Measurements from ENCODE around the gene CCDC68.

The CCDC68 gene

DNA sequence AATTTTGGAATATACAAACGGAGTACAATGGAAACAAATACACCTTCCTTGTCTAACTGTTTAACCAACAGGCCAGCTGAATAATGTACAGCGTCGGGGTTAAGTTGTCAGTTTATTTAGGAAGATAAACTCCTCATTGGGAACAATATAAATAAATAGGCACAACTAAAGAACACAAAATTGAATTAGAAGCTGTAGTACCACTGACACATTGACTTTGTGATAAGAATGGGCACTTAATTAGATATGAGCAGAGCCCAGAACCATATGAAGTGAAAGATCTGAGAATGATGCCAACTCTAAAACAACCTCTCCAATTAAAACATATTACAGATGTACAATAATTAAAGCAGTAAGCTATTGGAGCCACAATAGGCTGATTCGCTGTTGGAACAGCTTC is 44.4 kb downstream of the CCDC68 start:
- DNase-seq = no peak

DNA sequence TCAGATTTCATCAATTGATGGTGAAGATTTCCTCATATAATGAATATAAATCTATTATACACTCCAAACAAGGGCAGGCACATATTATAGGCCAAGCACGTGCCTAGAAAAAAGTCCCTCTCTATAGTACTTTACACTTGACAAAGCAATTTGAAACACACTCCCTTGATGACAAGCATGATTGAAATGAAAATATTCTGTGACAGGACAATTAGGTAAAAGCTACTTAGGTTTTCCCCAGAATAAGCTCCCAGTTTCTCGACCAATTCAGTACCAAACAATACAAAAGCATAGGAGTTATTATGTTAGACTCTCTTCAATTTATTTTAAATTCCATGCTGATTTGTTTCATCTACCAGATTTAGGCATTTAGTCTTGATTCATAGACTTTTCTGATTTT is 47.7 kb downstream of the CCDC68 start:
- DNase-seq = no peak

DNA sequence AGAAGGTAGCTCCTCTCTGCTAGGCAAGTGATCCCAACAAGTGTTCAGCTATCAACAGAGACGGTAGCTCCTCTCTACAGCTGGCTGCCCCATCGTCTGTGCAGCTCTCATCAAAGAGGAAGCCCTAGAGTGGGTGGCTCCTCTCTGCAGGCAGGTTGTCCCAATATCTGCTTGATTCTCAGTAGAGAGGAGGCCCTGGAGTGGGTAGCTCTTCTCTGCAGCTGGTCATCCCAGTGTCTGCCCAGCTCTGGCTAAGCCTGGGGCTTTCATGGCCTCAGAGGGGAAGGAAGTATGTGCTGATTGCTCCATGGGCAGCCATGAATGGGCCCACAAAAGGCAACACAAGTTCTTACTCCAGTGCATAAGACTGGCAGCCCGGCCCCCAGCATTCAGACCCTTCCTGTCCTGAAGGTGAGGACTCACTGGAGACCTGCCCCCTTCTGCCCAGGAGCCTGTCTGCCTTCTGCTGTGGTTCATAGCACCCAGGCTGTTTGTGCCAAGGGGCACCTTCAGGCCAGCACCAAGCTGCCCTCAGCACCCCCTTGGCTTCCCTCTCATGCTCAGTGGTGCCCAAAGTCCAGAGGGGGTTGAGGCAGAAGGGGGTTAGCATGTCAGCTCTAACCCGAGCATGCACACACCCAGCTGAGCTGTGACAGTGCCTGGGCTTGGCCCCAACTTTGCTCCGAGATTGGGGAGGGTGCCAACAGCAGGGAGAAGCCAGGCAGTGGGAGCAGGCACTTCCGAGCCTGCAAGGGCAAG is 48.9 kb downstream of the CCDC68 start:
- no peak for DNase-seq

- DNase-seq = no peak
Measured at GRCh38 chr18:54909538-54909937, 49.7 kb downstream of the CCDC68 start.

DNA sequence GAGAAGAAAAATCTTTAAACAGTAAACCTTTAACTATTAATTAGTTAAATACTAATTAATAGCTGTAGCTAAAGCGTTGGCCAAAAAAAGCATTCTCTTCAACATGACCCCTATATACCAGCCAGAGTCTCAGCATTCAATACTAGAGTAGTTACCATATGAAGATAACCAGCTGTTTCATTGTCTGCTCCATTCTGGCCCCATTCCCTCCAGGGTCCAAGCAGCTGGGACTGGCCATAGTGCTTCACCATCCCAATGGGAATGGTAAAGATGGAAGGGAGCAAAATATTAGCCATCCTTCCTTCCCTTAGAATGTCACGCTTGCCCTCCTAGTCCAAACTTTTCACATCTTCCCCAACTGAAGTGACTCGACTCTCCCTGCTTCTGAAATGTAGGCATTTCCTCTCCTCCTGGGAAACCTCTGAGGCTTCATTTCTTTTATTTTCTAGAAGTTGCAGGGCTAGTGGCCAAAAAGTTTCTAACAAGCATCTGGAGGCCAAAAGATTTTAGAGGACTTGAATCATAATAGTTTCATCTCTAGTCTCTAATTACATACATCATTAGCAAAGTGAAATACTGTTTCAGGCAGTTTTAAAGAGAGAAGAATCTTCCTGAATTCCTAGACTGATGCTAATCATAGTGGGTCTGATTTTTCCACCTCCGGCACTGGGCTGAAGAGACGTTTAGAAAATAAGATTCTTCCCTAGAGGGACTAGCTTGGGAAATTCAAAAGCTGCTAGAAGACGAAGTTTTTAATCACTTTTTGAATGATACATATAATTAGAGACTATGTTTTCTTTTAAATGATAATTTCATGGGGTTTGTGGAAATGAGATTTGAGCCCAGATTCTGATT is 52.7 kb downstream of the CCDC68 start:
- no peak for DNase-seq

- DNase-seq = no peak
Measured at GRCh38 chr18:54905629-54906028, 53.6 kb downstream of the CCDC68 start.

GRCh38 chr18:54904581-54904980 is 54.7 kb downstream of the CCDC68 start:
- no peak for DNase-seq

DNA sequence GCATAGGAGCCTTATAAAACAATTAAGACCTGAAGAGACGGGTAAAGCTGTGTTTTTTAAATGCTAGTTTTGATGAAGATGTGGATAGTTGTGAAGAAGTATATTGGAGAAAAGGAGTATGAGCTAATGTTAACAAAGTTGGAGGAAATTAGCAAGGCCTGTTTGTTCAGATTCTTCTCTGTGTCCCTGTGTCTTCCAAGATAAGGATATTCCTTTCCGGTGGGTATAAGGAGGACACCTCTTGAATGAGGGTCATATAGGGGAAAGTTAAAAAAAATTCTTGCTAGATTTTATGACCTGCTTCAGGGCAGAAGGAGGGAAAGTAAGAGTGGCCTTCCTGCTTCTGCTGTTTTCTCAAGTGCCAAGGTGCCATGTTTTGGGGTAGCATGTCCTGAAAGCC is 59.0 kb downstream of the CCDC68 start:
- DNase-seq = no peak

DNA sequence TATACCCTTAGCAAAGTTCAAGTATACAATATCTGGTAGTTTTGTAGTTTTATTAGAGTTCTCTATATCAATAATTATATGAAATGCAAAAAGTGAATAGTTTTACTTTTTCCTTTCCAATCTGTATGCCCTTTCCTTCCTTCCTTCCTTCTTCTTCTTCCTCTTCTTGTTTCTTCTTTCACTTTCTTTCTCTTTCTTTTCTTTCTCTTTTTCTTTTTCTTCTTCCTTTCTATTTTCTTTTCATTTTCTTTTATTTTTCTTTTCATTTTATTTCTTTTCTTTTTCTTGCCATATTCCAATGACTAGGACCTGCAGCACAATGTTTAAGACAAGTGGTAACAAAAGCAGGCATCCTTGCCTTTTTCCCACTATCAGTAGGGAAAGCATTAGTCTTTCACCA is 59.8 kb downstream of the CCDC68 start:
- no peak for DNase-seq

- DNase-seq = no peak
Measured at GRCh38 chr18:54888933-54889332, 70.3 kb downstream of the CCDC68 start.

GRCh38 chr18:54888378-54888777 is 70.9 kb downstream of the CCDC68 start:
- no peak for DNase-seq

GRCh38 chr18:54883816-54884604 is 75.3 kb downstream of the CCDC68 start:
- no peak for DNase-seq

DNA sequence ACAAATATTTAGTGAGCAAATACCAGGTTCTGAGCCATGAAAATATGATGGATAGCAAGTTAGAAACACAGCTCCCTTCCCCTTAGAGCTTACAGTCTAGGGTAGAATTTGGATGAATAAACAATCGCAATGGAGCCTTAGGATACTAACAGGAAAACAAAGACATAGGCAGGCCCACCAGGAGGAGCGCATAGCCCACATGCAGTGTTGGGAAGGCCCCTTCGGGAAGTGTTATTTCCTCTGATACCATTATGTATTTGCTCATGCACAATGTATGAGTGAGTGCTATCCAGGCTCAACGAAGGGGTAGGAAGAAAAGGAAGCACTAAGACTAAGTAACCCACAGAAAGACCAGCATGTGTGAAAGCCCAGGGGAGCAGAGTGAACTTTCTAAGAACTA is 76.9 kb downstream of the CCDC68 start:
- no peak for DNase-seq

DNA sequence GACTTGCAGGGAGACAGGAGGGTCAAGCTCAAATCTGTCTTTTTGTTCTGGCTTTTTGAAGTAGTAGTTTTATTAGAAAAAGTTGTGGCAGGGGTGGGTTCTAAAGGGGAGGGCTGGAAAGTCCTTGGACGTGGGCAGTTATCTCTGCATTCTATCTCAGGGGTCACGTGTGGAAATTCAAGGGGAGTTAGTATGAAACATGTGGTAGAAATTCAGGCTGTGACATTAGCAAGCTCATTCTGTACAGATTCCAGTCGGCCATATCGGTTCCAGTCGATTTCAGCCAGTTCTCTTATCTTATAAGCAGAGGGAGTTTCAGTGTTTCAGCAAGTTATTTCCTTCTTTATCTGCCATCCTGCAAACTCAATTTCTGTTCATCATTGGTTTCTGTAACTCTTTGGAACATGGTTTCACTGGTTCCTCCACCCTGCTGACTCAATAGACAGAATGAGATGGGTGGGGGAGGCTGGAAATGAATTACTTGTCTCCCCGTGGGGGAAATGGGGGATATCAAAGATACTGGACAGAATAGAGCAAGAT is 78.0 kb downstream of the CCDC68 start:
- no peak for DNase-seq

DNA sequence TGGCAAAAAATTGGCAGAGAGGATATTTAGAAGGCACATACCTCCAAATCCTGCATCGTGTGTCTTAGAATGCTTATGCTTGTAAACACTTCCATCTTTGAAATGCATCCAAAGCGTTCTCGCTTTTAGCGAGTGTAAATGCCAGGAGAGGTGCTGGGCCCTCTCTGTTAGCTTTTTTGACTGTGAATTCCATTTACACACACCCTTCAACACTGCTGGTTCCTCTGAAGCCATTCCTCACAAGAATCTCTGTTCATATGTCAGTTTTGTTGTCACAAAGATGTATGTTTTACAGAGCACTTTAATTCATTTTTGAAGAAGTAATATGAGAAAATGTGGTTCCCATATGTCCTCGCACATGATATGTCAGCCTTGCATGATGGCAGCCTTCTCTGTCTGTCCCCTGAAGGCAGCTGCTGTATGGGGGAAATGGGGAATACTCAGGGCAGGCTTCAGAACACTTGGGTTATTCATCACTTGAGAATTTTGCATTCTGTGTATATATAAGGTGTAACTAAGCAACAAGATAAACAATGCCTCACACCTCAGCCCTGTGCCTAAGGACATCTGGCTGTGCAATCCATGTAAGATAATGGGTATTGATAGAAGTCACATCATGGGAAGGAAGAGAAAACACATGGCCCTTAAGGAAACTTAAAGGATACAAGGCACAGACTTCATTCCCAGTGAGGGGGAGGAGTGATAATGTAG is 78.7 kb downstream of the CCDC68 start:
- no peak for DNase-seq

DNA sequence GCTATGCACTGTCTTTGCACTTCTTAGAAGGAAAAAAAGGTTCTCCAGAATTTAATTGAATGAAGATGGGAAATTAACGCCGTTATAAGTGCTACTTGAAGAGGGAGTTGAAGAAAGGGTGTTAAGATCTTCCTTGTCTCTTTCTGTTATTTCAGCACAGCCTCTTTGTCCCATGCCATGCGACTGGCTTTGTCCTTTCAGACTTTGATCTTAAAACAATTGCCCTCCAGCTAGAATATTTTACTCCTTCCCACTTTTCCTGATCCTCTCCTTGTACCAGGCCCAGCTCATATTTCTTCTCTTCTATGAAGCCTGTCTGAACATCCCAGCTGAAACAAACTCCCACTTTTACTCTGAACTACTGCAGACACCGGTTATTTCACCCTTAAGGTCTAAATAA is 79.6 kb downstream of the CCDC68 start:
- DNase-seq = no peak

GRCh38 chr18:54878659-54879358 is 80.5 kb downstream of the CCDC68 start:
- DNase-seq = no peak

DNA sequence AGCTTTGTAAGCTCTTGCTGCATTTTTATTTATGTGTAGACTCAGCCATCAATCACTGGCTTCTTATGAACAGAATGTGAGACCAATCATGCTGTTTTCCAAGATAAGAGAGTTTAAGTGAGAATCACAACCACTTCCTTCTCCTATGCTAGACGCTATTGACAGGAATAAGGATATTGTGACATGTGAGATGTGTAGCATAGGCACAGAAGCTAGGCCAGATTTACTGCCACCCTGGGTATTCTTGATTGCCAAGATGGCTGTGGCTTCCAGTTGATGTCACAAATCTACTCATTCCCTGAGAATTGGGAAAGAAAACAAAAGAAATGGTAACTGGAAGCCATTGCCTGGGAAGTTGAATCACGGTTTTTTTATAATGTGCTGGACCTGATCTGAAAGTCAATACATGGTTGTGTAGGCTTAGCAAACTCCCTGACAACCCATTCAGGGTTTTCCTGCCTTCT is 81.1 kb downstream of the CCDC68 start:
- no peak for DNase-seq

- DNase-seq = no peak
Measured at GRCh38 chr18:54877076-54877475, 82.2 kb downstream of the CCDC68 start.

- DNase-seq = no peak
Measured at GRCh38 chr18:54875063-54875462, 84.2 kb downstream of the CCDC68 start.

- no peak for DNase-seq
Measured at GRCh38 chr18:54873884-54874255, 85.4 kb downstream of the CCDC68 start.

DNA sequence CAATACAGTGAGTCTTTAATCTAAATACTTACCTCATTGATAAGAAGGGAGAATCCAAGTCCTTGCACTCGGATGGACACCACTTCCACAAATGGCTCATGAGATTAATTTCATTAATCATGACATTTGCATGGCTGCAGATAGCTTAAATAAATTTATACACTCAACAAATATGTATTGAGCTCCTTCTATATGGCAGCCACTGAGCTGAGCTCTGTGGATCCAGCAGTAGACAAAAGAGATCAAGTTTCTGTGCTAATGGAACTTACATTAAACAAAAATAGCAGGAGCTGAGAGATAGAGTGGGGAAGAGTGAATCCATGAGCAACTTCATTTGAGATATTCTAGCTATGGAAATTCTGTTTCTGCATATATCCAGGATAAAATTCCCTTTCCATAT is 86.6 kb downstream of the CCDC68 start:
- DNase-seq = no peak

Measured in GOT3 (cell line).